ENCODE results near the gene ANXA2R. TPM values are rescaled to one million over a fixed set of nuclear protein-coding genes. Genes with fewer than 3 reads are reported as not detected.
A peak's percentile ranks its signal among the peaks of the same experiment; 100 is the strongest.

Gene ANXA2R
- total RNA-seq, 1 donor = 3.0 TPM

GRCh38 chr5:43046474-43046873, 6.4 kb upstream of the ANXA2R start:
- TF ChIP-seq, protein P1, sequence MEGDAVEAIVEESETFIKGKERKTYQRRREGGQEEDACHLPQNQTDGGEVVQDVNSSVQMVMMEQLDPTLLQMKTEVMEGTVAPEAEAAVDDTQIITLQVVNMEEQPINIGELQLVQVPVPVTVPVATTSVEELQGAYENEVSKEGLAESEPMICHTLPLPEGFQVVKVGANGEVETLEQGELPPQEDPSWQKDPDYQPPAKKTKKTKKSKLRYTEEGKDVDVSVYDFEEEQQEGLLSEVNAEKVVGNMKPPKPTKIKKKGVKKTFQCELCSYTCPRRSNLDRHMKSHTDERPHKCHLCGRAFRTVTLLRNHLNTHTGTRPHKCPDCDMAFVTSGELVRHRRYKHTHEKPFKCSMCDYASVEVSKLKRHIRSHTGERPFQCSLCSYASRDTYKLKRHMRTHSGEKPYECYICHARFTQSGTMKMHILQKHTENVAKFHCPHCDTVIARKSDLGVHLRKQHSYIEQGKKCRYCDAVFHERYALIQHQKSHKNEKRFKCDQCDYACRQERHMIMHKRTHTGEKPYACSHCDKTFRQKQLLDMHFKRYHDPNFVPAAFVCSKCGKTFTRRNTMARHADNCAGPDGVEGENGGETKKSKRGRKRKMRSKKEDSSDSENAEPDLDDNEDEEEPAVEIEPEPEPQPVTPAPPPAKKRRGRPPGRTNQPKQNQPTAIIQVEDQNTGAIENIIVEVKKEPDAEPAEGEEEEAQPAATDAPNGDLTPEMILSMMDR (IDR thresholded peaks at IDR 0.05; ENCODE audit: insufficient read depth, low read length) = no peak

DNA sequence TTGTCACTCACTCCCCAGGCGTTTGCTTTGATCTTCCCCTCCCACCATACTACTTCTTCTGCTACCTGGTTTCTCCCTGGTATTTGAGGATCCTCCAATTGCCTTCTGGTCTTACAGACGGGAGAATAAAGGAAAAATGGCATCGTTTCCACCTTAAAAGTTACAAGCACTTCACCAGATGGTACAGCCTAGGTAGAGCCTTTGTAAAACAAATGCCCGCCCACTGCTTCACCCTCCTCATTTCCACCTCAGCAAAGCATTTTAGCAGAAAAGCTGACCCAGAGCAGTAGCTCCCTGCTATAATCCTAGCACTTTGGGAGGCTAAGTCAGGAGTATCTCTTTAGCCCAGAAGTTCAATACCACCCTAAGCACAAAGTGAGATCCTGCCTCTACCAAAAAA, 5.1 kb upstream of the ANXA2R start:
- H3K4me3 ChIP-seq (ENCODE audit: low read depth, low read length) = no peak overlapping the region
- no peak for DNase-seq (ENCODE audit: low read depth)
- TF ChIP-seq, protein P1 (IDR thresholded peaks at IDR 0.05; ENCODE audit: insufficient read depth, low read length) = no peak

More at GRCh38 chr5:43046474-43046873, 6.4 kb upstream of the ANXA2R start:
- H3K4me3 ChIP-seq (ENCODE audit: low read depth, low read length) = no peak overlapping the region
- DNase-seq (ENCODE audit: low read depth) = no peak

GRCh38 chr5:43044181-43044914, 4.2 kb upstream of the ANXA2R start:
- H3K4me3 ChIP-seq (ENCODE audit: low read depth, low read length) = peak overlapping the region; percentile 59
- TF ChIP-seq, protein P1 (IDR thresholded peaks at IDR 0.05; ENCODE audit: insufficient read depth, low read length) = no peak
- DNase-seq (ENCODE audit: low read depth) = no peak

DNA sequence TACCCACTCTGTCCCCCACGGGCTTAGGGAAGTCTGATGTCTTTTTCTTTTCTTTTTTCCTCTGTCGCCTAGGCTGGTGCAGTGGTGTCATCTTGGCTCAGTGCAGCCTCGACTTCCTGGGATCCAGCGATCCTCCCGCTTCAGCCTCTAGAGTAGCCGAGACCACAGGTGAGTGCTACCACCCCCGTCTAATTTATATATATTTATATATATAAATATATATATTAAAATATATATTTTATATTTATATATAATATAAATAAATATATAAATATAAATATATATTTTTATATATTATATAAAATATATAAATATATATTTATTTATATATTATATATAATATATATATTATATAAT, 3.3 kb upstream of the ANXA2R start:
- peak overlapping the region; percentile 79 for H3K4me3 ChIP-seq (ENCODE audit: low read depth, low read length)
- no peak for DNase-seq (ENCODE audit: low read depth)
- TF ChIP-seq, protein P1 (IDR thresholded peaks at IDR 0.05; ENCODE audit: insufficient read depth, low read length) = no peak

DNA sequence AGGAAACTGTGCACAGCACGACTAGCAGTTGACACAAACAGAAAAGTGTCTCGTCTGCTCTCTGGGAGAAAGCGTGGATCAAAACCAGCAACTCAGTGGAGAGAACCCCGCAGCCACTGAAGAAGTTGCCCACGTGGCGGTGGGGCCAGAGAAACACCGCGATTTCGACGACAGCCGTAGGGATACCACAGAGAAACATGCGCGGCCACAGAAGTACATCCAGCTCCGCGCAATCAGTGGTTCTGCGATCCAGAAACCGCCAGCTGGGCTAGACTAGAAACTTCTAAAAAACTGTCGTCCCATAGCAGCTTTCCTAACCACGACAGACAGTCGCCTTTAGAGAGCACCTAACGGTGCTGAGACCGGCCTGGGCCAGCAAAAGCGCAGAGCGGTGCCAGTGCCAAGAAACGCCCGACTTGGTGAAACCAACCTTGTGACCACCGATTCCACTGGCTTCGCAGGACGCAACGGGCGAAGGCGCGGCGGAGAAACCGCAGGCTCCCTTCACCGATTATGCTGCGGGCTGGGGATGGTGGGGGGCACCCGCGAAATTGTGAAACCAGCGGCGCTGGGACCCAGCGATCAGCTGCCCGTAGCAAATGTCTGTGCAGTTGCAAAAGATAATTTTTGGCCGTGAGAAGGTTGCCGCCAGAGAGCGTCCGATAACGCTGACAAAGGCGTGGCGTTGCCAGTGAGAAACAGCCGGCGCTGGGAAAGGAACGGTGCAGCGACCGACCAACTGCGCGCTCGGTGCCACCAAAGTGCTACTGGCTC, 2.7 kb upstream of the ANXA2R start:
- peak; percentile 76 for DNase-seq (ENCODE audit: low read depth)
- peak overlapping the region; percentile 79 for H3K4me3 ChIP-seq (ENCODE audit: low read depth, low read length)
- TF ChIP-seq, protein P1 (IDR thresholded peaks at IDR 0.05; ENCODE audit: insufficient read depth, low read length) = no peak

DNA sequence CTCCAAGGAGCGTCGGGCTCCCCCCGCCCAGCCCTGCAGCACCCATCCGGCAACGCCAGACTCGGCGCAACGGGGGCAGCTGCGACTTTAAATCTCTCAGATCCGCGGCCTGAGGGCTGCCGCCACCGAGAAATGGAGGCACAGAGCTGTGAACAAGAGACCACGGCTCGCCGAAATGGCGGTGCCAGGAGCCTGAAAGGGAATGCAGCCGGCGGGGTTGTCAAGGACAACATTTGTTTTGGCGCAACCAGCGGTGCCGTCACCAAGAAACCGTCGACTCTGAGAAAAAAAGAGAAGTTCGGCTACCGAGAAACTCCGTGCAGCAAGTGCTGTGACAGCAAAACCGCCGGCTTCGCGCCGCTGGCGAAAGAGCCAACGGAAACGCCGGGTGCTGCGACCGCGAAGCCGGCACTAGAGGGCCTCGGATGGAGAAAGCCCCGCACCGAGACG, 2.1 kb upstream of the ANXA2R start:
- H3K4me3 ChIP-seq (ENCODE audit: low read depth, low read length) = peak overlapping the region; percentile 79
- TF ChIP-seq, protein P1 (IDR thresholded peaks at IDR 0.05; ENCODE audit: insufficient read depth, low read length) = peak; percentile 31
- DNase-seq (ENCODE audit: low read depth) = peak; percentile 70

All from fibroblast of the aortic adventitia (primary cell).